Hepatocyte (in vitro differentiated cells): Measurements from ENCODE around the gene OLA1. TPM values are rescaled to one million over a fixed set of nuclear protein-coding genes. Genes with fewer than 3 reads are reported as not detected.

Experiments used
- DNase-seq: peaks from one replicate; pipeline ENCODE4 v3.0.0-alpha.2; 2016; ENCODE audit warnings: low spot score
- H2AFZ ChIP-seq: fragments of 200-600 bp; sonication (generic); 2 replicates; pipeline ENCODE4 v1.6.0; 2016; ENCODE audit warnings: antibody characterized with exemption, mild to moderate bottlenecking
- H3K27ac ChIP-seq: fragments of 200-600 bp; sonication (generic); 2 replicates; pipeline ENCODE4 v1.5.1; 2016; ENCODE audit warnings: mild to moderate bottlenecking
- H3K27me3 ChIP-seq: fragments of 200-600 bp; sonication (generic); 2 replicates; pipeline ENCODE4 v1.6.1; 2016
- H3K36me3 ChIP-seq: fragments of 200-600 bp; sonication (generic); replicated peaks from 2 replicates; pipeline ENCODE4 v1.5.1; 2016; ENCODE audit warnings: low read depth; ENCODE audit not compliant: insufficient read depth
- H3K4me1 ChIP-seq: fragments of 200-600 bp; sonication (generic); 2 replicates; pipeline ENCODE4 v1.5.1; 2016; ENCODE audit warnings: mild to moderate bottlenecking, moderate library complexity; ENCODE audit not compliant: insufficient read depth
- H3K4me2 ChIP-seq: fragments of 200-600 bp; sonication (generic); 2 replicates; pipeline ENCODE4 v1.6.0; 2016
- H3K4me3 ChIP-seq: fragments of 200-600 bp; sonication (generic); 2 replicates; pipeline ENCODE4 v1.5.1; 2016; ENCODE audit warnings: mild to moderate bottlenecking
- H3K79me2 ChIP-seq: fragments of 200-600 bp; sonication (generic); 2 replicates; pipeline ENCODE4 v1.6.0; 2017; ENCODE audit warnings: mild to moderate bottlenecking
- H3K9me2 ChIP-seq: fragments of 200-600 bp; sonication (generic); replicated peaks from 2 replicates; pipeline ENCODE4 v1.6.0; 2017; ENCODE audit warnings: mild to moderate bottlenecking; ENCODE audit not compliant: insufficient read depth
- H3K9me3 ChIP-seq: fragments of 200-600 bp; sonication (generic); 2 replicates; pipeline ENCODE4 v1.5.1; 2016; ENCODE audit warnings: low read depth, mild to moderate bottlenecking
- H4K20me1 ChIP-seq: fragments of 200-600 bp; sonication (generic); 2 replicates; pipeline ENCODE4 v1.6.0; 2016; ENCODE audit warnings: mild to moderate bottlenecking; ENCODE audit not compliant: insufficient read depth, poor library complexity, severe bottlenecking
- CTCF ChIP-seq: fragments of 200-600 bp; sonication (generic); IDR thresholded peaks from 2 replicates; pipeline ENCODE4 v1.5.1; 2016; ENCODE audit warnings: antibody characterized with exemption, mild to moderate bottlenecking; ENCODE audit not compliant: poor library complexity
- EZH2 ChIP-seq: fragments of 200-600 bp; sonication (generic); IDR thresholded peaks from 2 replicates; pipeline ENCODE4 v1.6.1; 2016; ENCODE audit warnings: antibody characterized with exemption, mild to moderate bottlenecking, borderline replicate concordance
- EZH2phosphoT487 ChIP-seq: fragments of 200-600 bp; sonication (generic); IDR thresholded peaks from one replicate; pipeline ENCODE4 v1.6.1; 2018; ENCODE audit warnings: antibody characterized with exemption, mild to moderate bottlenecking, low read depth, moderate library complexity; ENCODE audit not compliant: unreplicated experiment, severe bottlenecking
- WGBS: methylation state at CpG from one replicate; pipeline ENCODE4 v1.1.6; 2016; ENCODE audit warnings: low lambda C conversion rate; ENCODE audit errors: missing lambda C conversion rate; 5-methylcytosine and 5-hydroxymethylcytosine counted together
- polyA plus RNA-seq: library from polyadenylated mRNA; unstranded; fragments of >200 nt; fragmentation: Nextera tagmentation; extraction: Ambion mirVana; gene quantifications from 2 replicates; pipeline ENCODE4 v1.2.1, GENCODE V29; 2016
- small RNA-seq: library from RNA; depleted of rRNA; stranded (forward); fragments of <200 nt; gene quantifications from one replicate; pipeline ENCODE3, GENCODE V24; 2014
- total RNA-seq: library from RNA; depleted of rRNA; stranded (reverse); fragments of >200 nt; gene quantifications from 2 replicates; pipeline ENCODE4 v1.2.3, GENCODE V29; 2014

OLA1 gene
- total and polyA plus RNA-seq, 2 experiments from 2014 or later, result 89.3 to 89.6 TPM

GRCh38 chr2:174023591-174024523 lies 224.5 kb downstream of the OLA1 start:
- Histone ChIP-seq H3K9me2 (no peaks in the 10 kb centered on the region), H3K4me3 (no peak overlapping the region), H3K4me1 (peaks cover 50% of the 10 kb centered on the region), H3K4me2 (peak overlapping the region; percentile 70), H4K20me1 (no peaks in the 10 kb centered on the region), H3K27me3 (no peaks in the 10 kb centered on the region), H3K27ac (peak overlapping the region; percentile 97), H2AFZ (no peak overlapping the region), H3K36me3 (no peaks in the 10 kb centered on the region), H3K9me3 (no peaks in the 10 kb centered on the region), H3K79me2 (no peaks in the 10 kb centered on the region)
- TF ChIP-seq EZH2, result no peak
- TF ChIP-seq CTCF, result no peak
- no peak for TF ChIP-seq EZH2phosphoT487
- WGBS, result 41% methylated on average over 18 of the region's 18 CpGs
- peak; percentile 78 for DNase-seq

Small RNA genes lying within 50 kb of the gene (small RNA-seq; reads per million reads assigned to genes)
- not detected for gene RF00019

Other genes starting within 250 kb of the OLA1 start
- gene SP9, start 86.4 kb upstream of the OLA1 start, total RNA-seq, result not detected in 2 replicates
- 0.29 and 0.30 TPM in 2 replicates for gene SP9, start 86.4 kb upstream of the OLA1 start, polyA plus RNA-seq
- 30.4 and 31.4 TPM in 2 replicates for gene SCRN3, start 147.2 kb upstream of the OLA1 start, total RNA-seq
- gene SCRN3, start 147.2 kb upstream of the OLA1 start, polyA plus RNA-seq, result 19.9 and 24.5 TPM in 2 replicates
- 20.5 and 26.1 TPM in 2 replicates for gene GPR155, start 238.5 kb upstream of the OLA1 start, total RNA-seq
- gene GPR155, start 238.5 kb upstream of the OLA1 start, polyA plus RNA-seq, result 30.0 and 32.8 TPM in 2 replicates